GM21576 (cell line): ENCODE measurements around the gene ADGRF4.

Experiments used
- ATAC-seq: cut with Tn5 transposase; IDR thresholded peaks from one replicate; pipeline ENCODE4 v1.9.1; 2021; ENCODE audit warnings: mild to moderate bottlenecking, moderate library complexity; ENCODE audit not compliant: unreplicated experiment

ADGRF4 gene, protein sequence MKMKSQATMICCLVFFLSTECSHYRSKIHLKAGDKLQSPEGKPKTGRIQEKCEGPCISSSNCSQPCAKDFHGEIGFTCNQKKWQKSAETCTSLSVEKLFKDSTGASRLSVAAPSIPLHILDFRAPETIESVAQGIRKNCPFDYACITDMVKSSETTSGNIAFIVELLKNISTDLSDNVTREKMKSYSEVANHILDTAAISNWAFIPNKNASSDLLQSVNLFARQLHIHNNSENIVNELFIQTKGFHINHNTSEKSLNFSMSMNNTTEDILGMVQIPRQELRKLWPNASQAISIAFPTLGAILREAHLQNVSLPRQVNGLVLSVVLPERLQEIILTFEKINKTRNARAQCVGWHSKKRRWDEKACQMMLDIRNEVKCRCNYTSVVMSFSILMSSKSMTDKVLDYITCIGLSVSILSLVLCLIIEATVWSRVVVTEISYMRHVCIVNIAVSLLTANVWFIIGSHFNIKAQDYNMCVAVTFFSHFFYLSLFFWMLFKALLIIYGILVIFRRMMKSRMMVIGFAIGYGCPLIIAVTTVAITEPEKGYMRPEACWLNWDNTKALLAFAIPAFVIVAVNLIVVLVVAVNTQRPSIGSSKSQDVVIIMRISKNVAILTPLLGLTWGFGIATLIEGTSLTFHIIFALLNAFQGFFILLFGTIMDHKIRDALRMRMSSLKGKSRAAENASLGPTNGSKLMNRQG

DNA sequence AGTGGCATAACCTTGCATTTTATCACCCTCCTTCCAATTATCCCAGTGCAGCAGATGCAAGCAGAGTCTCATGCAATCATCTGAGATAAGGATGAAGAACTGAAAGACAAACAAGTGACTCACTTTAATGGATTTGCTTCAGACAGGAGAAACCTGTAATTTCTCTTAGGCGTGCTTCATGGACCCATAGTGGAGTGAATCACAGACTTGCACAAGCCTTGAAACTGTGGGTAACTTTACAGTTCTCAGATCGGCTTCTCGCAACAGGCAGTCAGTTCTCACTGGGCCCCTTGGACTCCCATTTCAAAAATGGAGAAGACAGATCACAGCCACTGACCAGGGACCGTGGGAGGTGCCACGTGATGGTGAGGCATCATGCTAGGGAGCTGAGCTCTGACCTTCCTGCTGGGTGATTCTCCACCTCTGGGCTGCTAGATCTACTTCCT is at the start of gene ADGRF4:
TSS of gene ADGRF4 (plus strand) at position 239 of the 446 bp plus-strand sequence. CDS start 8,666 bp downstream, outside the sequence.
- no peak for ATAC-seq

DNA sequence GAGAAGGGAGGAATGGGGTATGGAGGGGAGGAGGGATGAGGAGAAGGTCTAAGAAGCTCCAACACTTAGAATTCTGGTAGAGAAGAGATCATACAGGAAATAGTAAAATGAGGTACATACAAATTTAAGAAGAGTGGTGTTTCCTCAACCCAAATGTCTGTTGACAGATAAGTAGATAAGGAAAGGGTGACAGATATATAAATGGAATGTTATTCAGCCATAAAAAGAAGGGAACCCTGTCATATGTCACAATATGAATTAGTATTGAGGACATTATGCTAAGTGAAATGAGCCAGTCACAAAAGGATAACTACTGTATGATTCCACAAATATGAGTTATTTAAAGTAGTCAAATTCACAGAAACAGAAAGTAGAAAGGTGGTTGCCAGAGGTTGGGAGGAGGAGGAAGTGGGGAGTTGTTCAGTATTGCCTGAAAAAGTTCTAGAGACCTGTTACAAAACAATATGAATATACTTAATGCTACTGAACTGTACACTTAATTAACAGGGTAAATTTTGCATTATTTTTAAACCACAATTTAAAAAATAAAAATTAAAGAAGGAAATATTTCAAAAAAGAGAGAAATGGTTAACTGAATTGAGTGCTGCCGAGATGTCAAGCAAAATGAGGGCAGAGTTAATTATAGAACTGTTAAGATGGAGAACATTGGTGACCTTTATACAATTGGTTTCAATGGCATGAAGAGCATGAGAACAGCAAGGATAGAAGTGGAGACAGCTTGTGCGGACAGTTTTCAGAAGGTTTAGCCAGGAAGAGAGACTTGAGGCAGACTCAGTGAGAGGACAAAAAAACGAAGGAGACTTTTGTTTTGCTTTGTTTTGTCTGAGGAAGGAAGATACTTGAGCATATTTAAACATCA is 47.6 kb upstream of the ADGRF4 start:
- no peak for ATAC-seq

DNA sequence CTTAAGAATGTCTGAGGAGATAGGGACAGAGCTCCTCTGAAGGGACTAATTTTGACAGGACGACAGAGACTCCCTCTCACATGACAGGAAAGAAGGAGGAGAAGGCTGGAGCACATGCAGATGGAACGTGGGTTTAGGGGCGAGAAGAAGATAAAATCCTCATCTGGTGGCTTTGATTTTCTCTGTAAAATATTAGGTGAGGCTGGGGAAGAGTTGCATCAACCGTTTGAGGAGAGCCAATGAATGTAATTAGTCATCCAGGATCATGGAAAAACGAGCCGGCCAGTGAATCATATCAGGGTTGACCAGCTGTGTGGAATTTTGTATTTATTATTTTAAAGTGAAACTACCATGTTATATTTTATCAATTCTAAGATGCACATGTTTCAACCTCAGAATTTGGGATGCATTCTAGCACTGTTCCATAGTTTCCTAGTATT is 46.9 kb upstream of the ADGRF4 start:
- ATAC-seq = no peak

DNA sequence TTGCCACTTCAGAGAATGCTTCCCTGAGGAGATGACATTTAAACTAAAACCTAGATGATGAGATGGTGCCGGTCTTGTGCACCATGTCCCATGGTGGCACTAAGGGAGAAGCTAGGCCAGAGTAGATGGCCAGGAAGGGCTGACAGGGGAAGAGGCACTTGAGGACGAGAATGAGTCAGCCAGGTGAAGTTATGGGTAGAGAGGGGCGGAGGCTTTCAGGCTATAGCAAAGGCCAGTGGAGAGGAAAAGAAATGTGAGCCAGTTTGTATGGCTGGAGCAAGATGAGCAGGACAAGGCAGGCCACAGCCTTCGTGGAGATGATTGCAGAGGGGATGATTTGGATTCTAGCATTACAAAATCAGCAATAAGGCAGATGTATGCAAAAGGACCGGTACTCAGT is 44.7 kb upstream of the ADGRF4 start:
- ATAC-seq = no peak

DNA sequence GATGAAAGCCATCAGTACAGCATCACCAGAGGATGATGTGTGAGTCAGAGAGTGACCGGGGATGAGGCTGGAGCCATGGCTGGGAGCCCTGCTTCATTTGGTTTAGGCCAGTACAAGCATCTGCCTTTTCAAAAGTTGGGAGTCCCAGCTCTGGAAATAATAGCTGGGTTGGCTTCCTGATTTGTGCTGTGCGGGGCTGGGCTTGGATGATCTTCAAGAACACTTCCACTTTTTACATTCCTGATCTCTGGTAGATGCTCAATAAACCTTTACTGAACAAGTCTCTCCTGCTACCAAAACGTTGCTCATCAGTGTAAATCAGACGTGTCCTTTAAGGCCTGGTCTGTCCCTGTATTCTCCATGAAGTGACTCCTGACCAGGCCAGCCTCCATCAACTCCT is 44.1 kb upstream of the ADGRF4 start:
- no peak for ATAC-seq

DNA sequence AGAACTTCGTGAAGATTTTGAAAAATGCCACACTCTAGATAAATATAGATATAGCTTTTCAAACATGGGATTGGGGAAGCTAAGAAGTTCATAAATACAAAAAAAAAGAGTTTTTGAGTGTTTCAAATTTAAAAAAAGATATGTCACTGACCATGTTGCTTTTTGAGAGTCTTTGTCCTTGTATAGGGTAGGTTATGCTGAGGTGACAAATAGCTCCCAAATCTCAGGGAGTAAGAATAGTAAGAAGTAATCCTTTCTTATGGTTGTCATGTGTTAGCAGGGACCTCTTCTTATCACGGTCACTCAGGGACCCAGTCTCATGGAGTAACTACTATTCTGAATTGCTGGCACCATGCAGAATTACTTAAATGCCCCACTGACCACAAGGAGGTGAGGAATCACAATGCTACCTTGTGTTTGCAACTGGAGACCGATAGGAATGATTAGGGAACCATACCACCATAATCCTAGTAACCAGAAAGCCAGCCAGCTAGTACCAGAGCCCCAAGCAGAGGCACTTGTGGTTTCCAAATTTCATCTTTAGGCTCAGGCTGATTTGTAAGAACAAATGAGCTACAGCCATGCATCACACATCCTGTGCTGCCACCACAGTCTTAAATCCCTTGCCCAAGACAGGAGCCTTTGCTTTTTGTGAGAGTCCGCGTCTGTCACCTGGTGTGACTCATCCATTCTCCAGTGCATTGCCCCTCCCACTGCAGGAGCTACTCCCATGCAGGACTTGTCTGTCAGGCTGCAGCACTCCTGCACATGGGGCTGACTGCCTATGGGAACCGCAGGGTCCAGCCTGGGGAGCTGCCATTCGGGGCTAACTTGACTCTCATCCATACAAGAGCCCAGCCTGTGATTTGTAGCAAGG is 42.4 kb upstream of the ADGRF4 start:
- ATAC-seq = no peak

DNA sequence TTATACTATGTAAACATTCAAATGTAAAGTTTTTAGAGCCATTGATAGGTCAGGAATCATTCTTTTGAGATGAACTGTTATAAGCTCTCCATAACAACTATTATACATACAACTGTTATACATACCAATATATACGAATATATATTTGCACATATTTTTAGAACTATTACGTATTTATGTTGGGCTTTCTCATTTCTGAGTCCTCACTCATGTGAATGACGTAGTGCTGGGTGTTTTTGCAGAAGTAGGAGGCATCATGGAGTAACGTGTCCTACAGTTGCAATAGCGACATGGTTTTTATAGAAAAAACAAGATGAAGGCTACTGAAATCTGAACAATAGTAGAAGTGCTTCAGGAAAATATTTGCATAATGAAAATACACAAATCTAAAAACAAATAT is 36.4 kb upstream of the ADGRF4 start:
- no peak for ATAC-seq

DNA sequence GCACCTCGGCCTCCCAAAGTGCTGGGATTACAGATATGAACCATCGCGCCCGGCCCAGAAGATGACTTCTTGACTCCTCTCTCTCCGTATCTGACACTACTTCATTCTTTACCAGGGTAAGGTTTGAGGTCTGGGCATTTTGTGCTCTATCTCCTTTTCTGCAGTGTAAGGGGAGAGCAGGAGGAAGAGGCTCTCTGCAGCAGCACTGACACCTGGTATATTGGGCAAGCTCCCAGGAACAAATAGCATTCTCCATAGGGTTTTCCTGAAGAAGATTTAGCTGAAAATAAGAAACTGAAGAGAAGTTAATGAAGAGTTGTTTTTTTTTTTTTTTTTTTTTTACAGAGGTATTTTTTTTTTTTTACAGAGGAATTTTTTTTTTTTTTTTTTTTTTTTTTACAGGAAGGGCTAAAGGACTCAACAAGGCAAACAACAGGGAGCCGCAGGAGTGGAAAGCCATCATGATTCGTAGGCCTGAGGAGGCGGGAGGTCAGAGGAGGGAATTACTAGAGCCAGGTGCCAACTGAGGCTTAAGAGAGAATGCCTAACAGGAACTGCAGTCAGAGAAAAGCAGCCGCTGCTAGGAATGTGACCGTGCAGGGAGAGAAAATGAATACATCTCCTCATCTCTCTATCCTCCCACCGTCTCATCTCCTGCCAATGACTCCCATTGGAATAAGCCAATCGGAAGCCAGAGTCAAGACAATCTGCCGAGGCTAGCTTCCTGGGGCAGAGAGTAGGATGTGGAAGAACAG is 34.7 kb upstream of the ADGRF4 start:
- ATAC-seq = no peak

DNA sequence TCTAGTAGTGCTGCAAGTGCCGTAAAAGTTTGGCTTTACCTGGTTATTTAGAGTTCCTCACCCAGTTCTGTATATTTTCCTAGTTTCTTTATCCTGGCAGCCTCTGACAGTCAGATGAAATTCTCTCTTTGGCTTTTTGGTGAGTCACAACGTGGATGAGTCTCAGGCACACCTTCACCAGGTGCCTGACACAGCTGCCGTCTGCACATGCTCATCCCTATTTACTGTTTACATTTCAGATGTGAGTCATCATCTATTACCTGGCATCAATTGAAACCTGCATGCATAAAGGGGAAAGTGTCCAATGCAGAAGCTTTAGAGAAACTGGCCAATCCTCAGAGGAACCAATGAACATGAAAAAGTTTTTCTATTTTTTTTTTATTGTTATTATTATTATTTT is 33.3 kb upstream of the ADGRF4 start:
- ATAC-seq = no peak

DNA sequence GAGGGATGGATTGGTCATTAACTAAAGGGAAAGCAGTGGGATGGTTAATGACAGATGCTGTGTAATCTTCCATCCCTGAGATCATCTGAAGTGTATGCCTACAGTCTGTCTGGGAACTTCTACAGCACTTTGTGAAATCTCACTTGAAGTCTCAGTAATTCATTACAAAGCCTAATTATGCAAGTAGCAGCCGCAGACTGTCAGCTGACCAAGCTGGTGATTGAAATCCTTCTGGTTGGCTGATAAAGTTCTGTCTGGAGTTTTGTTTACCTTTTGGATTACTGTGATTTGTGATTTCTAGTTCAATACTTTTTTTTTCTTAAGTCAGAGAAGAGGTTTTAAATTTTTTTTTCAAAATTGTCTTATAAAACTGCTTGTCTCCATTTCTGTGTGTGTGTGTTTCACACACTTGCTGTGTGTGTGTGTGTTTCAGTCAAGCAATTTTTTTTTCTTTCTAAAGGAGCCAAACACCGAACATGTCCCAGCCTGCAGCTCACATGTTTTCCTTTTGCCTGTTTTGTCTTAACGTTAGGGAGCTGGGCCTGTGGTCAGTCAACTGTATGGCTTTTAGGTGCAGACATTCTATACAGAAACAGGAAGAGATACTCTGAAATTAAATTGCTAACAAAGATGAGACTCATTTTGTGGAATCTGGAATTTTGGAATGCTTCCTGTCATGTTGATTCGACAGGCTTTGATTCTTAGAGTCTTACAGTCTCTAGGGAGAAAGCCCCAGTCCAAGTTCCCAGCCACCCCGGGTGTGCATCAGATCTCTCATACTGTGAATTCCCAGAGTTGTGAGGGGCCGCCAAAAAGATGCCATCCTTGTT is 28.5 kb upstream of the ADGRF4 start:
- ATAC-seq = no peak

DNA sequence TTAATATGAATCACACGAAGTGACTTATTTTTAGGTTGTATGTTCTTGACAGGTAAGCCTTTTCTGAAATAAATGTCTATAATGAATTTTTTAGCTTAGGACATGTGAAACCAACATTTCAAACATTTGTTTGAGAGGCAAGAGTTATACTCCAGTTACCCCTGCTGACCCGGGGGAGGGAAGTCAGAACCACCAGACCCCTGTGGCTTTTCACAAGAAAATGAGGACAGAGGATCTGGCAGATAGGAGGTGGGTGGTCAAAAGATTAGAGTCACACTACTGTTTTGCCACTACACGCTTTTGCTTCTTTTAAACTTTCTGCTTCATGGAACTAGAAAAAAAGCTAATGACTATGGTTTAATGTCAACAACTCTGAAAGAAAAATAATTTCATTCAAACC is 27.5 kb upstream of the ADGRF4 start:
- ATAC-seq = no peak

DNA sequence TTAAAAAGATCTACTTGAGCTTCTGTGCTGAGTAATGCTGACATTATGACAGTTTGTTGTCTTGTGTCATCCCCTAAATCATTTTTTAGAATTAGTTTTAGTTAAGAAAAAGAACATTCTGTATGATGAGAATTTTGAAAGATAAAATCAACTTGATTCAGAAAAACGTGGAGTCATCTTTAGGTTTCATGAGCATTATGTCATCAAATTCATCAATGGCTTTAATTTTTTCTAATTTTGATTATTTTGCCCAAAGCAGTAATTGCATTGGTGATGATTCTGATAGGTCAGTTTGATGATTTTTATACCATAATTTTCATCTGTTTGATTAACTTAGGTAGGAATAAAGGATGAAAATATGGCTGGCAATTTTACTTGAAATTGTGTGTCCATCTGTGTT is 26.6 kb upstream of the ADGRF4 start:
- no peak for ATAC-seq

DNA sequence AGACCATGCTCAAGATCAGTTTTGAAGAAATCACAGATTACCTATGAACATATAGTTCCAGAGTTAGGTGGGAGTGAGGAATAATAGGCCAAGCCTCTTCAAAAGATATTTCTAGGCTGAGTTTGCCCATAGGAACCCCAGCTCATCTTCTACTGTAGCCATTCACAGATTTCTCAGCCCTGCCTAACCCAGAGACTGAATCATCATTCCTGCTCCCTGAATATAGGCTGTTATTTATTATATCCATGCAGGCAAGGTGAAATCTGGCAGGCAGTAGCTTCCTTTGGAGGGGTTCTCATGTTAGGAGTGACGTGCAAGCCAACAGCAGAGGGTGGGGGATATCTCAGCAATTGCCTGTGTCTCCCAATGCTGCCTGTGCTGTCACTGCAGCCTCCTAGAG is 25.6 kb upstream of the ADGRF4 start:
- no peak for ATAC-seq

DNA sequence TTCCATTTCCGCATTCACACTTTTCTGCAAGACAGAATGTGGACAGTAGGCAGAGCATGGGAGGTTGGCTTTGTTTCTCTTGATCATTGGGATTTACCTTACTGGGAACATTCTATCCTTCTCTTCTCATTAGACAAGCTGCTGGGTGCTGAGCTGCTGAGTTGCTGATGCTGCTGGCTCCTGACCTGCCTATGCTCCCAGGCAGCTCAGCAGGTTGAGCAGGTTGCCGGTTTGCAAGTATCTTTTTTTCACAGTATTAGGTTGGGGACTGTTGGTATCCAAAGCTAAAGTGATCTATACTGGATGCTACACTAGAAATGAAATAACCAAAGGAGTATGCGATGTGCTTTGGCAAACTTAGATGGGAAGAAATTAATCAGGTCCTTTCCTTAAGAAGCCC is 23.7 kb upstream of the ADGRF4 start:
- ATAC-seq = no peak

DNA sequence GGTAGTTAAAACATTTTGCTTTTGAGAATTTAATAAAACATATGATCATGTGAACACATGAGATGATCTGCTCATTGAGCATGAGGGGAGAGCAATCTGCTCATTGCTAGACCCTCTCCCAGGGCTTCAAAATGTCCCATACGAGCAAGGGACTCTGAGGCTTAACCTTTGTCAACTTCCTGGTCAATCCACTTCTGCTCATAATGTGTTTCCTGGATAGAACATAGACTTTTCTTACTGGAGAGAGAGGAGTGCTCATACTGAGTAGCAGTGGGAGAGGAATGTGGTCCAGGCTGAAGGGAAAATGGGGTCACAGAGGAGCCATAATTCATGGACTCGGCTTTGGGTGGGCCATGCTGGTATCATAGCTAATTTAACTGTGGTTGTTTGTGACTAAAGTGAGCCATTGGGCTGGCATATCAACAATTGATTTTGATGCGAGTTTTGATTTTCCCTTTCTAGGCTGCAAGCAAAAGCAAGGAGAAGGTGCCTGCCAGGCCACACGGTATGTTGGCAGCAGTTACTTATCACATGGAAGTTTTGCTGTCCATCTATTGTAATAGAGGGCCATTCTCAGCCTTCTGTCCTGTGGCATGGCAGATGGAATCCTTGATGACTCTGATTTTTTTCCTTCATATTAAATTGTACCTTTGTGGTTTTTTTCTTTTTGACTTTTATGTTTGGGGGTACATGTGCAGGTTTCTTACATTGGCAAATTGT is 20.8 kb upstream of the ADGRF4 start:
- no peak for ATAC-seq

DNA sequence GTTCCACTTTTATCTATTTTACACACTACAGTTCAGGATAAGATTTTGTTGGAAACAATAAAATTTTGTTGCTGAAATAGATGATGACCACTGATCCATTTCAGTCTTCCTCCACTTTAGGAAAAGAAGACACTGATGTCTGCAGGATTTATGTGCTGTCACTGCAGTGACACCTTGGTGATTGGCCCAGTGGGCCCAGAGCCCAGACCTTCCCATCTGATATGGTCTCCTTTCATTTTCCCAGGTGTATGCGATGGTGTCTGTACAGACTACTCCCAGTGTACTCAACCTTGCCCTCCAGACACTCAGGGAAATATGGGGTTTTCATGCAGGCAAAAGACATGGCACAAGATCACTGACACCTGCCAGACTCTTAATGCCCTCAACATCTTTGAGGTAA is 19.6 kb upstream of the ADGRF4 start:
- ATAC-seq = no peak

DNA sequence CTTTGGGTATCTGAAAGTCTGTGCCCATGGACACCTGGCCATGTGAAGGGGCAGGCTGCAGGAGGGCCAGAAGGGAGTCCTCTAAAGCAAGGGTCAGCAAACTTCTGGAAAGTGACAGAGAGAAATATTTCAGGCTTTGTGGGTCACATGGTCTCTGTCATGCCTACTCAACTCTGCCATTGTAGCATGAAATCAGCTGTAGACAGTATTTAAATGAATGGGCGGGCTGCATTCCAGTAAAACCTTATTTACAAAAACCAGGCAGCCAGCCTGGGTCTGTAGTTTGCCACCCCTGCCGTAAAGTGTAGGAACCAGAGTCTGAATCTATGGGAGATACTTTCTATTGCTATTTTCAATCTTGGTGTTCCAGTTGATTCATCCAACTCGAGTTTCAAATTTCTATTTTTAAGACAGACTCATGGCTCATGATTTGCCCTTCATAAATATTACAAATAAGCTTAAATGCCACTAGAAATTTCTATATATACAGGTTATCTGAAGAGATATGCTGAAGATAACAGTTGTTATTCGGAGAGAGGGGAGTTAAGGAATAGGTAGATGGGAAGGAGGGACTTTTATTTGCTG is 19.0 kb upstream of the ADGRF4 start:
- ATAC-seq = no peak

DNA sequence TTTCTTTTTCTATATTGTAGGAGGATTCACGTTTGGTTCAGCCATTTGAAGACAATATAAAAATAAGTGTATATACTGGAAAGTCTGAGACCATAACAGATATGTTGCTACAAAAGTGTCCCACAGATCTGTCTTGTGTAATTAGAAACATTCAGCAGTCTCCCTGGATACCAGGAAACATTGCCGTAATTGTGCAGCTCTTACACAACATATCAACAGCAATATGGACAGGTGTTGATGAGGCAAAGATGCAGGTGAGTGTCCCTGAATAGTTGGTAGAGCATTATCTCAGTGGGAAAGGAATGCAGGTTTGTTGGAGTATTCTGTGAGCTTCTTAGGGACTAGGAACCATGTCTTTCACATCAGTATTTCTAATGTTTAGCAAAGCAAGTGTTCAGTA is 18.3 kb upstream of the ADGRF4 start:
- no peak for ATAC-seq
